Measurements from ENCODE around the gene GRIP2.

Gene GRIP2

GRCh38 chr3:14506626-14507304 lies 33.4 kb downstream of the GRIP2 start:
- no peak for DNase-seq (ENCODE audit: low spot score)

DNA sequence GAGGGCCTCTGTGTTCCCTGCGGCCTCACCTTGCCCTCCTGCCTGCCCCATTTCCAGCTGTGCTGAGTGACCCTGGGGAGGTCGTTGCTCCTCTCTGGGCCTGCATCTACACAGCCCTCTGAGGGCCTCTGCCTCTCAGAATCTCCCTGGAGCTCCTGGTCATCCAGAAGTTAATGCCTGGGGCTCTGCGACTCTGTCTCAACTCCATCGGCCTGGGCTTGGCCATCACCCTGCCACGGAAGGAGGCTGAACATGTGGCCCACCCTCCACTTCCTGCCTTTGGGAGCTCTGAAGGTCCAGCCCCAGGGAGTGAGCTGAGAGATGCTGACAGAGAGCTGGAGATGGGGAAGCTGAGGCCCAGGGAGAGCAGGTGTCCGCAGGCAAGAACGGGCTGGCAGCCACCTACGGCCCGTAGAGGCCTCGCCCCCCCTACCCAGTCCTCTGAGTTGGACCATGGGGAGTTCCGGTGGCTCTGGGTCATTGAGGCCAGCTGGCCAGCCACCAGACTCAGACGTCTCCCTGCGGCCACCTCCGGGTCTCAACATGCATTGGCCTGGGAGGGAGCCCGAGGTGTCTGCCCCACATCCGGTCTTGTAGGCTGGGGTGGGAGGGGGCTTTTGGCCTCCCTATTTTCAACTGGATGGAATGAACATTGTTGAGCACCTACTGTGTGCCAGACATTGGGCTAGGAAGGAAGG lies 34.2 kb downstream of the GRIP2 start:
- DNase-seq (ENCODE audit: low spot score) = no peak

DNA sequence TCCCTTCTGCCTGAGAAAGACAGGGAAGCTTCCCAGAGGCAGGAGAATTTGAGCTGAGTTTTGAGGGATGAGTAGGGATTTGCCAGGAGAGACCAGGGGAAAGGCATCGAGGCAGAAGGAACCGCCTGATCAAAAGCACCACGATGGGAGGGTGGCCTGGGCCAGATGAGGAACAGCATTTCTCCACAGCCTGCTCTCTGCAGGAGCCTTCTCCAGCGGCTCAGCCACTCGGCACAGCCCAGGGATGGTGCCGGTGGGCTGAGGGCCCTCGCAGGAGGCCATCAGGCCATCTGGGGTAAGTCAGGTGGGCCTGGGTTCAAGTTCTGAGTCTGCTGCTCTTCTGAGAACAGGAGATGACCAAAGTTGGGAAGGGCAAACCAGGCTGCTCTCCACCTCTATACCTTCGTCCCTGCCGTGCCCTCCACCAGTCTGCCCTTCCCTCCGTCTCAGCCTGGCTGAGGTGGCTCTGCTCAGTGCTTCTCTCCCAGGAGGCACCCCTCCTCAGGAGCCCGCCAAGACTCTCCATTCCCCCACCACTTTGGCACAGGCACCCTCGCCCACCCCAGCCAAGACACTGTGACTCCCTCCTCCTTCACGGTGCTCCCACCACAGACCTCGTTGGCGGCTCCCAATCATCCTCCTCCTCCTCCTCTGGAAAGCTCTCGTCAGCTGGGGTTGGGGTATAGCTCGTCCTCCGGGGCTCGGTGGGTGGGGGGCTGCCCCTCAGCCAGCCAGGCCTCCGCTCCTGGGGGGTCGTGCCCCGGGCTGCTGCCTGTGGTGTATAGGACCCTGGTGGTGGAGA lies 34.9 kb downstream of the GRIP2 start:
- no peak for DNase-seq (ENCODE audit: low spot score)

DNA sequence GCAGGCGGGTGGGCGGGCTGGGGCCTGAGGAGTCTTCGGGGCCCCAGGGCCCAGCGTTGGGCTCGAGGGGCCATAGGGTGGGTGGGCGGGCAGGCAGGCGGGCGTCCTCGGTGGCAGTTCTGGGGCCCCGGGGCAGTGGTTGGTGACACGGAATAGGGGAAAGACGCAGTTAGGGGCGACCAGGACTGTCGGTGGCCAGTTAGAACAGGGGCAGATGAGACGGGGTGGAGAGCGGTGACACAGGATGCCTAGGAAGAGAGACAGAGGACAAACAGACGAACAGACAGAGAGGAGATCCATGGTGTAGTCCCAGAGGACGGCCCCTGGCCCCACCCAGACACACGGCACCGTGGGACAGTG lies 36.5 kb downstream of the GRIP2 start:
- DNase-seq (ENCODE audit: low spot score) = no peak

DNA sequence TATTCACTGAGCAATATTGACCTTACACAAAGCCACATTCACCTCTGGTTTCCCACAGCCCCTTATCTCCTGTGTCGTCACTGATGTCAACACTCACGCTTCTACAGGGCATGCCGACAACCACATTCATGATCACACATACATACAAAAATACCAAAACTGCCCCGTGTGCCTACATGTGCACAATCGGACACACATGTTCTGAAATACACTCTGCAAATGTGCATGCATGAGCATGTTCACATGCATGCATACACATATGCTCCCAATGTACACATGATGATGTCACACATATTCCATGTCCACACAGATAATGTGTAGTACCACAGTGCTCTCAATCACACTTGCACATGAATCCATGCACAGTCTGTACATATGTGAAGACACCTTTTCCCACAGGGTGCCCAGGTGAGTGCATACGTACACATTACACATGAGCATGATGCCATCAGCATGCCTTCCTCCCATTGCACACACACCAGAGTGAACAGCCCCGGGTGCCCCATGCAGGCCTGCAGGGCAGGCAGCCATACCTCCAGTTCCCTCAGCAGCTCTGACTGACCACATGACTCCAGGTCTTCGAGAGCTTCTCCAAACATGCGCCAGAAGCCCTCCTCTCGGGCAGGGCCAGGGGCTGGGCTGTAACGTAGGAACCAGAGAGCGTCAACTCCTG lies 37.0 kb downstream of the GRIP2 start:
- no peak for DNase-seq (ENCODE audit: low spot score)

DNA sequence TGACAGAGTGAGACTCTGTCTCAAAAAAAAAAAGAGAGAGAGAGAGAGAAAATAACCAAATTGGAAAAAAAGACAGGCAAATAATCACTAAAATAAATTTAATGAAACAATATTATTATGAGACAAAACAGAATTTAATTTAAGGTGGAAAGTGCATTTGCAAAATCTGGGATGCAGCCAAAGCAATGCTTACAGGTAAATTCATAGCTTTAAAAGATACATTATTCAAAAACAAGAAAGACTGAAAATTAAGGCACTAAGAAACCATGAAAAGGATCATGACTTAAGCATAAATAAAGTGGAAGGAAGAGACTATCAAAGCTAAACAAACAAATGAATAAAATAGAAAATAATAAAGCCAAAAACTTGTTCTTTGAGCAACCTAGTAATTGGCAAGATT lies 37.7 kb downstream of the GRIP2 start:
- DNase-seq (ENCODE audit: low spot score) = no peak

DNA sequence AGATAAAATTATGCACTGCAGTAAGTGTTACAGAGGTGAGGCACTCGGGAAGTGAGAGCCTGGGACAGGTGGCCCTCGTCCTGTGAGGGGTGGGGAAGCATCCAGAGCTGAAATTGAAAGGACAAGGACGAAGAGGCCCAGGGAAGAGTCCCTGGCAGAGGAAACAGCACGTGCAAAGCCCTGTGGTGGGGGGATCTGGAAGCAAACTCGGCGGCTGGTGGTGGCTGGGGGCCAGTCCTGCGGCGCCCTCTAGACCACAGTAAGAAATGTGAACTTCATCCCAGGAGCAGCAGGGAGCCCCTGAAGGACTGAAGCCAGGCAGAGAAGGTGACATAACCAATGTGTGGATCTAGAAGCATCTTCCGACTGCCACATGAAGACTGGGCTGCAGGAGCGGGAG lies 42.8 kb downstream of the GRIP2 start:
- no peak for DNase-seq (ENCODE audit: low spot score)

DNA sequence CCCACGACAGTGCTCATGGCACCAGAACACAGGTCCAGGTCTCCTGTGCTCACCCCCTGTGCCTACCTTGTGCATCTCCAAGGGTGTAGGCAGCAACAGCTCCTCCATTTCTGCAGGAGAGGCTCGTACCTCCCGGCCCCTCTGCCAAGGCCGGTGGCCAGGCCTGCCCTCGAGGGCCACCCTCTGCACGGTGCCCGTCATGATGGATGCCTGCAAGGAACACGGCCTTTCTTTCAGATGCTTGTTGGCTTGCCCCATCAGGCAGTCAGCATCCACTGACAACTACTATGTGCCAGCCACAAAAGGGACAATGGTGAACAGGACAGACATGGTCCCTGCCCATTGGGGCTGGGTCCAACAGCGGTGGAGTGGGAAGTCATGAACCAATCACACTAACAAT lies 43.8 kb downstream of the GRIP2 start:
- DNase-seq (ENCODE audit: low spot score) = no peak

DNA sequence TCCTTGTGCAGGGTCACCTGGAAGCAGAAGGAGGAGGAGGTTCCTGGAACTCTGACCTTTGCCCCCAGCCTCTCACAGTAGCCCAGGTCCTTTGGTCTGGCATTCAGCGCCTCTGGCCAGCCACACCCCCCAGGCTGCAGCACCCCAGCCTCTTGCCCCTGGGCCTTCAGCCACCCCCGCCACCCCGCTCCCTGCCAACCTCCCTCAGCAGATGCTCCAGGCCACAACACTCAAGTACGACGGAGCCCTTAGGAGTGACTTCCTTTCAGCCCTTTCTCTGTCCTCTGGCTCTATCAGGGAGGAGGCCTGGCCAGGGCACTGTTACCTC lies 45.2 kb downstream of the GRIP2 start:
- DNase-seq (ENCODE audit: low spot score) = no peak

DNA sequence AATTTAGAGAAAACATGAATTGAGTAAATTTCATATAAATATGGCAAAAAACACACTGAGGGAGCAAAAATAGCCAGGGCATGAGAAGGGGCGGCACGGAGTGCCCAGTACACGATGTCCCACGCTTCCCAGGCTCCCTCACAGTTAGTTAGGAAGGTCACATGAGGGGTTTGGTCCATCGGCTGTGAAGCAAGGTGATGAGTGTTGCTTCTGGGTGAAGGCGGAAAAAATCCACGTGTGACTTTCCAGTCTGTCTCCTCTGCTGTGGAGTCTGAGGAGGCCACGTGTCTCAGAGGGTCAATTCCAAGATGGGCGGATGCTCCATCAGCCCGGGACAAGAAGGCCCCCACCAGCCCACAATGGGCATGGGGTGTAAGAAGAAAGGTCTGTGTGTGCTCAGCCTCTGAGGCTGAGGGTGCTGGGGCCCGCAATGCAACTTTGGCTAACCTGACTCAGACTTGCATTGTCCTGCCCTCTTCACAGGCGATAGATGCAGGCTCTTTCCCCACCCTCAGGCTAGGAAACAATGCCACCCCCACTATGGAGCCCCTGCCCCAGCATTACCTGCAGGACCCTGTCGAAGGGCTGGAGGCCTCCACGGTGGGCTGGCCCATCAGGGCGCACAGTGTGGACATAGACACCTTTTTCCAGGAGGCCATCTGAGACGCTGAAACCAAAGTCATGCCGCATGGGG lies 45.7 kb downstream of the GRIP2 start:
- DNase-seq (ENCODE audit: low spot score) = no peak

DNA sequence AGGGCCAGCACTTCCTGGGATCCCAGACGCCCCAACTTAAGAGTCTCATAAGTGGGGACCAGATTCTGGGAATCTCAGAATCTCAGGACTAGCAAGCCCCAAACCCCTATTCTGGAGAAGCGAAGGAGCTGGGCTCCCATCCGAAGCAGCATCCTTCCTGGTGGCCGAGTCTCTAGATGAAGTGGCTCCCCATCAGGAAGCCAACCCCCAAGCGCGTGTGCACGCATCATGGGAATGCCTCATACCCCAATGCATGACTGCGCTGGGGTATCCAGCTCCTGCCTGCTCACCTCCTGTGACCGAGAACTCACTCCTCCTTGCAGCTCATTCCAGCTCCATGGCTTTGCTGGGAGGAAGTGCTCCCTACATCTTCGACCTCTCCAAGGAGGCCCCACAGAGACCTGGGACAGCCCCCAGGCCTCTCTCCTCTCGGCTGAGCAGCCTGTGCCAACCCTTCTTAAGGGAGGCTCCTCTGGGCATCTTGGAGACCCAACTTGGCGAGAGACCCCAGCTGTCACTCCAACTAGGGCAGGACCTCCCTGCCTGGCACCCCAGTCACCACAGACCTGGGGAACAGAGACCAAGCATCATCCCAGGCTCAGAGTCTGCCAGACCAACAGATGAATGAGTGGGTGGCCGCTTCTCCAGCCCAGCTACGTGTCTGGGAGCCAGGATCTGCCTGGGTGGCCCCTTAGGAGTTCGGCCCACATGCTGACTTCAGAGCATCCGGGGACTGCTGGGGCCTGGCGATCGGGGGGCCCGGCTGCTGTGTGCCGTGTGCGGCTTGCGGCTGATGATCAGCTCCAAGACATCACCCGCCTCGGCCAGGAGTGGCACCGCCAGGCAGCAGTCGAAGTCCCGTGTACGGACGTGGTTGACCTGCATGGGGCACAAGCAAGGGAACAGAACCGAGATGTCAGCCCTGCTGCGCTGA lies 46.9 kb downstream of the GRIP2 start:
- DNase-seq (ENCODE audit: low spot score) = no peak

DNA sequence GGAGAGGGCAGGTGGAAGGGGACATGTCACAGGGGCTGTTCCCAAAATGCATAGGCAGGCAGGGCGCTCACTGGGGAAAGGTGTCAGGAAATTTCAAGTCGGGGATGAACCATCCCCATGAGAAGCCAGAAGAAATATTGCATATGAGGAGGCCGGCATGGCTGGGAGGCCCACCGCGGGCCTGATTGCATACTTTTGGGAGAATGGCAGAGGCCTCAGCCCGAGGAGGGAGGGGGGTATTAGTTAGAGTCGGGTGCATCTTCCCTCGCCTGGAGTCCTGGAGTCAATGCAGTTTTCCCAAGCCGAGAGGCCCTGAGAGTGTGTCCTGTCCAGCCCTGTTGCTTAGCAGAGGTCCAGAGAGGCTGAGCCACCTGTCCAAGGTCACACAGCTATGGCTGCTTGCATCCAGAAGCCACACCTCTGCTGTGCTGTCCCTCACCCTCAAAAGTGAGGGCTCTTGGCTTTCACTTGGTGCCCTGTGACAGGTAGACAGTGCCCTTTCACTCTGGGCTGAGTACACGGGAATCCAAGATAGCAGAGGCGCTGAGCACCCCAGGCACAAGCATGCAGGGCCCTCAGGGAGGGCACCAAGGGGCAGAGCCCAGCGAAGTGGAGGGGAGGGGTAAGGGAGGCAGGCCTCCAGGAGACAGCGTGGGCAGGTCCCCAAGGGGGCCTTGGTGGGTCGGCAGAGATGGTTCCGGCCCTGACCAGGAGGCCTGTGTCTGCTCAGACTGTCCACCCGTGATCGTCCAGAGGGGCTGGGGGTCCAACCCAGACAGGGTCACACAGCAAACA lies 48.5 kb downstream of the GRIP2 start:
- no peak for DNase-seq (ENCODE audit: low spot score)

DNA sequence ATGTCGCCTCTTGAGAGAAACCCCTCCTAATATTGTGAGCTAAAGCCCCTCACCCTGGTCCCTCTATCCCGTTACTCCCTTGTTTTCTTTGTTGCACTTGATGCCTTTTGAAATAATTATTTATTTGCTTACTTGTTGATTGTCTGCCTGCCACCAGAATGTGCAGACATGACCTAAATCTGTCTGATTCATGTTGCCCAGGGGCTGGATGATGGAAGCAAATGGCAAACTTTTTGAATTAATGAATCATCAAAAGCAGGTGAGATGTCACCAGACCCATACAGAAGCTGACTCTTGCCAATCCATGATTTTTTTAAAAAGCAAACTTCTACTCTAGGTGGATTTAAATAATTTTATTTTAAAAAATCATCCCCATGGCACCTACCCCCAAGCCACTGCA lies 49.3 kb downstream of the GRIP2 start:
- DNase-seq (ENCODE audit: low spot score) = no peak

GRCh38 chr3:14490255-14490654 lies 49.9 kb downstream of the GRIP2 start:
- DNase-seq (ENCODE audit: low spot score) = no peak

DNA sequence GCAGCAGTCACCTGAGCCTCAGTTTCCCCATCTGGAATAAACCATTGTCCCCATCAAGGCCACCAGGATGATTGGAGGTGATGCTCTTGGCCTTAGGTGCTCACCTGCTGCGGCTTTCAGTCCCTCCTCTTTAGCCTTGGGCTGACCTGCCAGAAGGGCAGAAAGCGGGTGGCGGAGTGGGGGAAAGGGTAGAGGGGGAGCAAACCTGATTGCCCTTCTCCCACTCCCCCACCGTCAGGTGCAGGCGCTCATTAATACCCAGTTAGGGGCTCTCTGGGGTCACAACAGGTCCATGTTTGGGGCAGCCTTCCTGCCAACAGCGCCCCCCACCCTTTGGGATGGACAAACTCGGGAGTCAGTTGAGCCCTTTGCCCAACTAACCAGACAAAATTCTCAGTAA lies 50.5 kb downstream of the GRIP2 start:
- no peak for DNase-seq (ENCODE audit: low spot score)

GRCh38 chr3:14488286-14489041 lies 51.7 kb downstream of the GRIP2 start:
- DNase-seq (ENCODE audit: low spot score) = no peak

- no peak for DNase-seq (ENCODE audit: low spot score)
Observed at GRCh38 chr3:14487821-14488220, 52.3 kb downstream of the GRIP2 start.

DNA sequence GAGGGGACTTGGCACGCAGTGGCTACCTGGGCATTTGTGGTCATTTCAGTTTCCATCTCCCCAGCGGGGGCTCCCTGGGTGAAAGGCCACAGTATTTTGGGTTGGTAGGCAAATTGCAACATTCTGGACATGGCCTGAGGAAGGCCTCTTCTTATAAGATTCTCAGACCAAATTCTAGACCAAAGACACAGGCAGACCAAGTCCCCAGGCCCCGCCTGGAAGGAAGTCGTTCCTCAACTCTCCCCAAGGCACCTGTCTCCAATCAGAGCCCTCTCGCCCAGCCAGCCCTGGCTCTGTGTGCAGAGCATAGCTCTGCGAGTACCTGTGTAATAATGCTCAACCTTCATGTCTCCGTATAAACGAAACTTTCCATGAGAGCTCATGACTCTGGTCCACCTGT lies 53.1 kb downstream of the GRIP2 start:
- DNase-seq (ENCODE audit: low spot score) = no peak

GRCh38 chr3:14486460-14486859 lies 53.7 kb downstream of the GRIP2 start:
- DNase-seq (ENCODE audit: low spot score) = no peak

DNA sequence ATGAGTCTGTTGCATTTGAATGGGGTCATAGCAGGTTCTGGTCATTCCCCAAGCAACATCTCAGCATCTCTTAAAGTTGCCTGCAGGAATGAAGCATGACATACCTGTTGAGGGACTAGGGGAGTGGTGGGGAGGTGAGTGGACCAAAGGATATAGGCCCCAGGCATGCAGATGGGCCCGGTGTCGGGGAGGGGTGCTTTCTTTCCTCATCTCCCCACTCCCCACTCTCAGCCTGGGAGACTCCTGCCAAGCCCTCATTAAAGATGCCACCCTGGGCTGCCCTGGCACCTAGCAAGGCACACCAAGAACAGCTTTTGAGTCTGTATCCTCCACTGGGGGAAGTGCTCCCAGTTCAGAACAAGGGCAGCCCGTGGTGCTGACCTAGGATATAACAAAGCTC lies 54.2 kb downstream of the GRIP2 start:
- DNase-seq (ENCODE audit: low spot score) = no peak
